Neural cell (in vitro differentiated cells): ENCODE results near the gene NRL. TPM values are rescaled to one million over a fixed set of nuclear protein-coding genes. Genes with fewer than 3 reads are reported as not detected.

Experiments used
- H2AFZ ChIP-seq: fragments of 200-600, 300-800 bp; sonication (generic), shearing (Covaris generic); 2 replicates; pipeline ENCODE4 v1.6.0; 2014; ENCODE audit warnings: low read depth, mild to moderate bottlenecking, antibody characterized with exemption, low read length, moderate library complexity
- H3F3A ChIP-seq: fragments of 200-600 bp; shearing (Covaris generic); 2 replicates; pipeline ENCODE4 v1.6.1; 2016; ENCODE audit warnings: mild to moderate bottlenecking, moderate library complexity, mixed read lengths, antibody characterized with exemption, low read length; ENCODE audit not compliant: insufficient read depth, poor library complexity, severe bottlenecking
- H3K27ac ChIP-seq: fragments of 200-600, 300-800 bp; sonication (generic), shearing (Covaris generic); 2 replicates; pipeline ENCODE4 v1.5.1; 2014; ENCODE audit warnings: mild to moderate bottlenecking, low read length, moderate library complexity
- H3K27me3 ChIP-seq: fragments of 300-800, 200-600 bp; sonication (generic), shearing (Covaris generic); 2 replicates; pipeline ENCODE4 v1.6.0; 2014; ENCODE audit warnings: mild to moderate bottlenecking, low read depth, low read length, moderate library complexity; ENCODE audit not compliant: insufficient read depth
- H3K36me3 ChIP-seq: fragments of 300-800, 200-600 bp; sonication (generic), shearing (Covaris generic); 2 replicates; pipeline ENCODE4 v1.5.1; 2014; ENCODE audit warnings: mild to moderate bottlenecking, antibody characterized with exemption, low read length, moderate library complexity; ENCODE audit not compliant: insufficient read depth
- H3K4me2 ChIP-seq: fragments of 300-800, 200-600 bp; sonication (generic), shearing (Covaris generic); 2 replicates; pipeline ENCODE4 v1.6.0; 2014; ENCODE audit warnings: mild to moderate bottlenecking, low read length
- H3K4me3 ChIP-seq: fragments of 300-800, 200-600 bp; sonication (generic), shearing (Covaris generic); 2 replicates; pipeline ENCODE4 v1.5.1; 2014; ENCODE audit warnings: mild to moderate bottlenecking, low read length, moderate library complexity
- H3K79me2 ChIP-seq: fragments of 200-600 bp; shearing (Covaris generic); replicated peaks from 2 replicates; pipeline ENCODE4 v1.6.0; 2014; ENCODE audit warnings: mild to moderate bottlenecking, low read length, moderate library complexity; ENCODE audit not compliant: insufficient read depth
- H3K9ac ChIP-seq: fragments of 300-800, 200-600 bp; sonication (generic), shearing (Covaris generic); 2 replicates; pipeline ENCODE4 v1.6.1; 2016; ENCODE audit warnings: mild to moderate bottlenecking, low read length, mixed read lengths
- H3K9me2 ChIP-seq: fragments of 200-600 bp; shearing (Covaris generic); 2 replicates; pipeline ENCODE4 v1.6.1; 2016; ENCODE audit warnings: mild to moderate bottlenecking, low read length, mixed read lengths; ENCODE audit not compliant: insufficient read depth
- H3K9me3 ChIP-seq: fragments of 200-600, 300-800 bp; sonication (generic), shearing (Covaris generic); 2 replicates; pipeline ENCODE4 v1.6.1; 2016; ENCODE audit warnings: mild to moderate bottlenecking, mixed run types, low read length, moderate library complexity, mixed read lengths
- H4K20me1 ChIP-seq: fragments of 200-600 bp; shearing (Covaris generic); 2 replicates; pipeline ENCODE4 v1.6.1; 2016; ENCODE audit warnings: mild to moderate bottlenecking, mixed run types; ENCODE audit not compliant: insufficient read depth
- EP300 ChIP-seq: fragments of 450-650 bp; conservative IDR thresholded peaks from 2 replicates; pipeline ENCODE4 v1.6.1; 2014; ENCODE audit warnings: antibody characterized with exemption, mild to moderate bottlenecking, moderate library complexity; ENCODE audit not compliant: poor library complexity, severe bottlenecking
- EZH2 ChIP-seq: fragments of 200-600, 300-800 bp; shearing (Covaris generic), sonication (generic); IDR thresholded peaks from 2 replicates; pipeline ENCODE4 v1.6.1; 2014; ENCODE audit warnings: antibody characterized with exemption, low read length, borderline replicate concordance, mild to moderate bottlenecking; ENCODE audit not compliant: insufficient read depth, poor library complexity, severe bottlenecking
- MXI1 ChIP-seq: fragments of 450-650 bp; conservative IDR thresholded peaks from 2 replicates; pipeline ENCODE4 v1.6.1; 2014; ENCODE audit warnings: antibody characterized with exemption, mild to moderate bottlenecking; ENCODE audit not compliant: poor library complexity, severe bottlenecking
- POLR2AphosphoS5 ChIP-seq: IDR thresholded peaks from 2 replicates; pipeline ENCODE4 v1.6.1; 2012
- RAD21 ChIP-seq: fragments of 450-650 bp; conservative IDR thresholded peaks from 2 replicates; pipeline ENCODE4 v1.6.1; 2014; ENCODE audit warnings: antibody characterized with exemption, mild to moderate bottlenecking, moderate library complexity
- SMC3 ChIP-seq: fragments of 450-650 bp; conservative IDR thresholded peaks from 2 replicates; pipeline ENCODE4 v1.6.1; 2014; ENCODE audit warnings: antibody characterized with exemption, mild to moderate bottlenecking, moderate library complexity; ENCODE audit not compliant: poor library complexity
- TAF1 ChIP-seq: IDR thresholded peaks from 2 replicates; pipeline ENCODE4 v1.6.1; 2012; ENCODE audit warnings: low read depth
- polyA plus RNA-seq: library from polyadenylated mRNA; depleted of rRNA; stranded (reverse); fragments of >200 nt; gene quantifications from 2 replicates; pipeline ENCODE4 v1.2.3, GENCODE V29; 2014
- TF ChIP-seq, protein P1 (sequence below): fragments of 450-650 bp; IDR thresholded peaks from 2 replicates; pipeline ENCODE4 v1.5.1; 2014; ENCODE audit warnings: antibody characterized with exemption, mild to moderate bottlenecking, moderate library complexity; ENCODE audit not compliant: poor library complexity, severe bottlenecking
- TF ChIP-seq, protein P2 (sequence below): IDR thresholded peaks from 2 replicates; pipeline ENCODE4 v1.6.1; 2012; ENCODE audit warnings: borderline replicate concordance

Gene NRL
- polyA plus RNA-seq, 1 donor from 2014 or later, result 9.5 TPM

DNA sequence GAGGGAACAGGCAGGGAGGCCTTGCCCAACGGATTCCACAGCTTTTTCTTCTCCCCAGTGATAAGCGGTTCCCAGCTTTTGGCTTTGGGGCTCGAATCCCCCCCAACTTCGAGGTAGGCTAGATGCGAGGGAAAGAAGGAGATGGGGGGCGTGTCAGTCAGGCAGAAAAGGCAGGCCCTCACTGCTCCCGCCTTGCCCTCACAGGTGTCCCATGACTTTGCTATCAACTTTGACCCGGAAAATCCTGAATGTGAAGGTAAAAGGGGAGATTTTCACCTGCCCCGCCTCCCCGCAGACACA is 38.5 kb downstream of the NRL start:
- Histone ChIP-seq H4K20me1 (no peaks in the 10 kb centered on the region), H2AFZ (no peak overlapping the region), H3K36me3 (no peaks in the 10 kb centered on the region), H3K9me3 (no peaks in the 10 kb centered on the region), H3K9me2 (no peaks in the 10 kb centered on the region), H3K27me3 (no peaks in the 10 kb centered on the region), H3K27ac (no peak overlapping the region), H3K79me2 (no peaks in the 10 kb centered on the region), H3F3A (peaks cover 3% of the 10 kb centered on the region), H3K9ac (no peak overlapping the region), H3K4me3 (no peak overlapping the region), H3K4me2 (no peak overlapping the region)
- TF ChIP-seq TAF1 (no peak), POLR2AphosphoS5 (no peak), RAD21 (no peak), EZH2 (no peak), MXI1 (no peak), SMC3 (no peak), EP300 (no peak)
- TF ChIP-seq, protein P1, sequence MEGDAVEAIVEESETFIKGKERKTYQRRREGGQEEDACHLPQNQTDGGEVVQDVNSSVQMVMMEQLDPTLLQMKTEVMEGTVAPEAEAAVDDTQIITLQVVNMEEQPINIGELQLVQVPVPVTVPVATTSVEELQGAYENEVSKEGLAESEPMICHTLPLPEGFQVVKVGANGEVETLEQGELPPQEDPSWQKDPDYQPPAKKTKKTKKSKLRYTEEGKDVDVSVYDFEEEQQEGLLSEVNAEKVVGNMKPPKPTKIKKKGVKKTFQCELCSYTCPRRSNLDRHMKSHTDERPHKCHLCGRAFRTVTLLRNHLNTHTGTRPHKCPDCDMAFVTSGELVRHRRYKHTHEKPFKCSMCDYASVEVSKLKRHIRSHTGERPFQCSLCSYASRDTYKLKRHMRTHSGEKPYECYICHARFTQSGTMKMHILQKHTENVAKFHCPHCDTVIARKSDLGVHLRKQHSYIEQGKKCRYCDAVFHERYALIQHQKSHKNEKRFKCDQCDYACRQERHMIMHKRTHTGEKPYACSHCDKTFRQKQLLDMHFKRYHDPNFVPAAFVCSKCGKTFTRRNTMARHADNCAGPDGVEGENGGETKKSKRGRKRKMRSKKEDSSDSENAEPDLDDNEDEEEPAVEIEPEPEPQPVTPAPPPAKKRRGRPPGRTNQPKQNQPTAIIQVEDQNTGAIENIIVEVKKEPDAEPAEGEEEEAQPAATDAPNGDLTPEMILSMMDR, result no peak
- TF ChIP-seq, protein P2, sequence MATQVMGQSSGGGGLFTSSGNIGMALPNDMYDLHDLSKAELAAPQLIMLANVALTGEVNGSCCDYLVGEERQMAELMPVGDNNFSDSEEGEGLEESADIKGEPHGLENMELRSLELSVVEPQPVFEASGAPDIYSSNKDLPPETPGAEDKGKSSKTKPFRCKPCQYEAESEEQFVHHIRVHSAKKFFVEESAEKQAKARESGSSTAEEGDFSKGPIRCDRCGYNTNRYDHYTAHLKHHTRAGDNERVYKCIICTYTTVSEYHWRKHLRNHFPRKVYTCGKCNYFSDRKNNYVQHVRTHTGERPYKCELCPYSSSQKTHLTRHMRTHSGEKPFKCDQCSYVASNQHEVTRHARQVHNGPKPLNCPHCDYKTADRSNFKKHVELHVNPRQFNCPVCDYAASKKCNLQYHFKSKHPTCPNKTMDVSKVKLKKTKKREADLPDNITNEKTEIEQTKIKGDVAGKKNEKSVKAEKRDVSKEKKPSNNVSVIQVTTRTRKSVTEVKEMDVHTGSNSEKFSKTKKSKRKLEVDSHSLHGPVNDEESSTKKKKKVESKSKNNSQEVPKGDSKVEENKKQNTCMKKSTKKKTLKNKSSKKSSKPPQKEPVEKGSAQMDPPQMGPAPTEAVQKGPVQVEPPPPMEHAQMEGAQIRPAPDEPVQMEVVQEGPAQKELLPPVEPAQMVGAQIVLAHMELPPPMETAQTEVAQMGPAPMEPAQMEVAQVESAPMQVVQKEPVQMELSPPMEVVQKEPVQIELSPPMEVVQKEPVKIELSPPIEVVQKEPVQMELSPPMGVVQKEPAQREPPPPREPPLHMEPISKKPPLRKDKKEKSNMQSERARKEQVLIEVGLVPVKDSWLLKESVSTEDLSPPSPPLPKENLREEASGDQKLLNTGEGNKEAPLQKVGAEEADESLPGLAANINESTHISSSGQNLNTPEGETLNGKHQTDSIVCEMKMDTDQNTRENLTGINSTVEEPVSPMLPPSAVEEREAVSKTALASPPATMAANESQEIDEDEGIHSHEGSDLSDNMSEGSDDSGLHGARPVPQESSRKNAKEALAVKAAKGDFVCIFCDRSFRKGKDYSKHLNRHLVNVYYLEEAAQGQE, result no peak

DNA sequence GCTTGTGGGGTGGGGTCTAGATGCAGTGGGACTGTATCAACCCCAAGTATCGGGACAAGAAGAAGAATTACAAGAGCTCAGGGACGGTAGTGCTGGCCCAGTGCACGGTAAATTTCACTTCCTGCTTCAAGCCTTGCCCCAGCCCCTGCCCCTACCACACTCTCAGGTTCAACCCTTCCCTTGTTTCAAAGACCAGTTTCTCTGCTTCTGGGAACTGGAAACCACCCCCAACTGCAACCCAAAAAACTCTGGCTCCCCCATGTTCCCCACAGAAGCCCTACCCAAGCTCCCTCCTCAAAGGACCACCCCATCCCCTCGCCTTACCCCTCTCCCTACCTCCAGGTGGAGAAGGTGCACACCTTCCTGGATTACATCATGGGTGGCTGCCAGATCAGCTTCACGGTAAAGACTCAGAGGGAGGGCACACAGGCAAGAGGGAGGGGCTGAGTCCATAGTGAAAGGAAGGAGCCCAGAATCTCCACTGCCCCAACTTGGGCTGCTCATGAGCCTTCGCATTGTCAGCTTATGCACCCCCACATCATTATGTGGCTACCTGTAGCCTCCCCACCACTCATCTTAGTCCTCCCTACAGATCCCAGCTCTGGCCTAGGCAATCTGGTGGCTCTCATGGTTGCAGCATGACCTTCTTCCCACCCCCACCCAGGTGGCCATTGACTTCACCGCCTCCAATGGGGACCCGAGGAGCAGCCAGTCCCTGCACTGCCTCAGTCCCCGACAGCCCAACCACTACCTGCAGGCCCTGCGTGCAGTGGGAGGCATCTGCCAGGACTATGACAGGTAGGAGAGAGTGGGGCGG is 39.1 kb downstream of the NRL start:
- Histone ChIP-seq H3K9me3 (no peaks in the 10 kb centered on the region), H3K9me2 (no peaks in the 10 kb centered on the region), H3K36me3 (no peaks in the 10 kb centered on the region), H3K79me2 (no peaks in the 10 kb centered on the region), H4K20me1 (no peaks in the 10 kb centered on the region), H2AFZ (no peak overlapping the region), H3K9ac (no peak overlapping the region), H3K4me2 (no peak overlapping the region), H3F3A (peaks cover 3% of the 10 kb centered on the region), H3K27ac (no peak overlapping the region), H3K27me3 (no peaks in the 10 kb centered on the region), H3K4me3 (no peak overlapping the region)
- TF ChIP-seq MXI1 (no peak), POLR2AphosphoS5 (no peak), RAD21 (no peak), EP300 (no peak), SMC3 (no peak), EZH2 (no peak), TAF1 (no peak)
- TF ChIP-seq, protein P2, result no peak
- TF ChIP-seq, protein P1, result no peak
